ENCODE results near the gene RAPGEF5.

The RAPGEF5 gene

DNA sequence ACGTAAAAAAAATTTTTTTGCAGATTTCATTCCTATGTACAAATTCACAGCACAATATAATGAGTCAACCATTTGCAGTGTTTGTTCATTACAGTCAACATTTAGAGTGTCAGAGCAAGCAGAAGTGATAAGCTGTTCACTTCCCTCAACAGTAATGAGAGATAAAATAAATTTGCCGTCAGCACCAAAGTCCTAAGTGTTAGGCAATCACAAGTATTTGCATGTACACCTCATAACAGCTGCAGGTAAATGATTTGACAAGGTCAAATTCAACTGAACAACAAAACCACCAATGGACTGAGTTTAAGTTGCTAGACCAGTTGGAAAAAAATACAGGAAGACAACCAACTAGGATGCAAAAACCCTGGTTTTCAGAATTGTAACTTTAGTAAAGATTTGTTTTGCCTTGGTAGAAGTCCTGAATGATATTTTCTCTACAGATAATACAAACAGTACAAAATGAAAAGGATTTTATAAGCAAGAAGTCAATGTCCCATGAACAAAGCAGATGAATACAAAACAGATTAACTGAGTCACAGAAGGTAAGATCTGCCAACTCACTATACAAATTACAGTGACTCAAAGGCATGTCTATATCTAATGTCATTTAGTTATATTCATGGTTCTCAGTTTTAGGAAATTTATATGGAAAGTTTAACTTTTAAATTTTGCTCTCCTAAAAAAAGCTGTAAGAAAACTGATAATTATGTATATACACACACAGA, 10.4 kb downstream of the RAPGEF5 start:
- DNase-seq = no peak

DNA sequence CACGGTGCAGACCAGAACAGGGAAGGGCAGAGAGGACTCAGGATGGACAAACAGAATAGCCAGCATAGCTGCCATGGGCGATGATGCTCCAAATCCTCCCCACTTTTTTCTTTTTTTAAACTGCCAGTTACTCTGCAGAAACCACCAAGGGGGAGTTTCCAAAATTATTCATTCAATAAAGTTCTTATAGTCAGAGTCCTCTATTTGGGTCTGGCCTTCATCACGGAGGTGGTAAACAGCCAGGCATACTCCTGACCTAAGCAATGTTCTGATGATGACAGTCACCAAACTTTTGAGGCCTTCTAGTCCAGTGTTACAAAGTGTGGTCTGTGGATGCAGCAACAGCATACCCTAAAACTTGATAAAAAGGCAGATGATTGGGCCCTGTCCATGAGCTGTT, 12.3 kb downstream of the RAPGEF5 start:
- DNase-seq = no peak

DNA sequence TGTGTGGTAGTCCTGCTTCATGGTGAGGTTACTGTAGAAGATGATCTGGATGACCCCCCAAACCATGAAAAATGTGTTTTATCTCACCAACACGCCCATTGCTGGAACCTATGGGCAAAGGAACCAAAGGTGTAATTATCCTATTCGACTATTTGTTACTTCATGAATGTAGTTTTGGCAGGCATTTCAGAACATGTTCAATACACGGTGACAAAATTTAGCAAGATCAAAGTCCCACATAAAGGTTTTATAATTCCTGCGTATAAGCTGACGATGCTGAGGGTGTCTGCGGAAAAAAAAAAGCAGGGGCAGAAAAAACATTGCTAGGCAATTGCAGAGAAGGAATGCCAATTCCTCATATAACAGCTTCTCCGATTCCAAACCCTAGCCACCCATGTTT, 13.3 kb downstream of the RAPGEF5 start:
- DNase-seq = no peak

DNA sequence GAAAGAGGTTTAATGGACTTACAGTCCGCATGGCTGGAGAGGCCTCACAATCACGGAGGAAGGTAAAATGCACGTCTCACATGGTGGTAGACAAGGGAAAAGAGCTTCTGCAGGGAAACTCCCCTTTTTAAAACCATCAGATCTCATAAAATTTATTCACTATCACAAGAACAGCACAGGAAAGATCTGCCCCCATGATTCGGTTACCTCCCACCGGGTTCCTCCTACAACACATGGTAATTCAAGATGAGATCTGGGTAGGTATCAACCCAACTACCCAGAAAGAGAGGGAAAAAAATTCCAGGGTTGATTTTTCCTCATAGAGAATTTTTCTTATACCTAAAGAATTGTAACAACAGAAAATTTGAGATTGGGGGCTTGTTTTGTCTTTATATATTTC, 13.9 kb downstream of the RAPGEF5 start:
- no peak for DNase-seq

DNA sequence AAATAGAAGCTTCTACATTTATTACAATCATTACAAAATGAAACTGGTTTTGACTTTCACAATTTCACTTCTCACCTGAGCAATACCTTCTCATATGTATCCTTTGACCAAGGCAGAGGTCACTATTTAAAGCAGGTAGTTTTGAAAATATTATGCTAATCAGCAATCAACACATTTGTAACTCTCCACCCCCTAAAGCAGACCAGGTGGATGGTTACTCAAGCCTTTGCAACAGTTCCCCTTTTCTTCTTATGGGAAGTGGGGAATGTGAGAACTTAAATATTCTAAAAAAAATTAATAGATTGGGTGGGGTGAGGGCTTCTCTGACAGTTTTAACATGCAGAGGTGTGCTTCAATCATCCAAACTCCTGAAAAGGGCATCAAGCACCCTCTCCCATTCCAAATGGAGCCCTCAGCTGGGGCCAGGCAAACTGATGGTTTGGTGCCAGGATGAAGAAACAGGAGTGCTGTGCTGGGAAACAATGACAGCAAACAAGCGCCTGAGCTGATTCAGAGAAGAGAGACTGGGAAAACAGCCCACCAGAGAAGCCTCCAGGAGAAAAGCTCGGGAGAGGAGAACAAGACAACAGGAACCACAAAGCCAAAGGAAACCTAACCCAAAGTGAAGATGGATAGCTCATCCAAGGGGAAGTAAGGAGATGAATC, 17.1 kb downstream of the RAPGEF5 start:
- DNase-seq = no peak

DNA sequence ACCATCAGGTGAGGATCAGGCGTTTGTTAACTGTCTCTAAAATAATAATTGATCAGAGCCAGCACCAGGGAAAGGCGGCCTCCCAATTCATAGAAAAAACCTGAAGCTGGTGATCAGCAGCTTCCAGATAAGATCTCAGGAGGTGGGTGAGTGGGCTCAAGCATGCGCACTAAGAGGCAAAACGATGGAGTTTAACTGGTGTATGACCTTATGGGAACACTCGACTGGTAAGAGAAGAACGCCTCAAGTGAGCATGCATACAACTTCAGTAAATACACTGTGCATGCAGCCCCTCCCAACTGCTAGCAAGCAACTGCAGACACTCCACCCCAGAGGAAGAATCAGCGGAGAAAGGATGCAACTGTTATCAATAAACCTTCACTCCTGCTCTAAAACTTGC, 18.1 kb downstream of the RAPGEF5 start:
- no peak for DNase-seq

DNA sequence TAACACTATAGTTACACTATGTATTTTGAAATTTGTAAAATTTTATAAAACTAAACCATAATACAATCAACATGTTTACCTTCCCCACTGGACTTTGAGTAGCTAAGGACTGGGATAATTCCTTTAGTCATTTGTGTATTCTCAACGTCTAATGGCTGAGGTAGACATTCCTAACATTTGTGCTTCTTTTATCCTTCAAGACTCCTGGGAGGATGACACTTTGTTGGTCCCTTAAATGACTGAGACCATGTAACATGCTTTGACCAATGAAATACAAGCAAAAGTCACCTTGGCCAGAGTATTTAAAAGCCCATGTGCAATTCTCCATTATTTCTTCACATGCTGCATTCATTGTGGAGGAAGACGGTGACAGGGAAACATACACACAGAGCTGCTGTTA, 18.5 kb downstream of the RAPGEF5 start:
- no peak for DNase-seq

DNA sequence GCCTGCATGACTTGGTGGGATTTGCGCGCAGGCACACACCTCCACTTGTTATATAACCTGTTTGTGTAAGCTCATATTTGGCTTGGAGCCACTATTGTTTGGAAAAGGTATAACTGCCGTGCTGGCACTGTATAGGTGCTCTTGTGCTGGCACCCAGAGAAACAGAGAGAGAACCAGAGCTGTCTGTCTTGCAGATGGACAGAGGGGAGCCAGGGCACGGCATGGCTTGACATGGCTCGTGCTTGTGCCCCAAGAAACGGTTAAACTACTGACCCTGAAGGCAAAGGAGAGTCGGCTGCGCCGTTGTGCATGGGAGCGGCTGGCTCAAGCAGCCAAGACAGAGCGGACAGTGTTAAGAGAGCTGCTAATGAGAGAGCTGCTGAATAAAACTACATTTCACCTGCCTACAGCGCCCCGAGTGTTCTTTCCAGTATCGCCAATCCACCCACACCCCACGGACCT, 23.2 kb downstream of the RAPGEF5 start:
- DNase-seq = no peak

DNA sequence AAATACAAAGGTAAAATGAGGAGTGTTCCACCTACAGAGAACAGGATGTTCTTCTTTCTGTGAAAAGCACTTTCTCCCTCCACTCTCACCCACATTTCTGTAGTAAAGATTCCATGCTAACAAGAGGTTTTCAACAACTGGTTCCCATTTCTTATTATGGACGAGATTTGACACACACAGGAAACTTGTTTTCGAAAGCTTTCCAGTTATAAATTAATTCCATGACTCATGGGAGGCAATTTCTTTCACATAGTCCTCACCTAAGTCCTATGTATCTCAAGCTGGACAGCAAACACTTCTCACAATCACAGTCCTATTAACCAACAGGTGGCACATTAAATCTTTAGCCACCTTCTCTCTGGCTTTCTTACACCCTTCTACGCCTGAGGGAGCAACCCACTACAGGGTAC, 24.5 kb downstream of the RAPGEF5 start:
- no peak for DNase-seq

DNA sequence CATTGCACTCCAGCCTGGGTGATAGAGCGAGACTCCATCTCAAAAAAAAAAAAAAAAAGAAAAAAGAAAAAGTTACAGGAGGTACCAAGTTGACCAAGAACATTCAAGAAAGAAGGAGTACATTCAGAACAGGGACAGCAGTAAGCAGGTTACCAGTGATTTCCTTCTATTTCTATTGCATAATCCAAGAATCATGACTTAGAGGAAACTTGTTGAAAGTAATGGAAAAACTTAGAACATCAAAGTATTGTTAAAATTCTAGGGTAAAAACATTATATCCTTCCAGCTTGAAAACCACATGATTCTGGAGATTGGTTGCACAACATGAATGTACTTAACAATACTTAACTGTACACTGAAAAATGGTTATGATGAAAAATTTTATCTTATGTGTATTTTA, 25.2 kb downstream of the RAPGEF5 start:
- no peak for DNase-seq

DNA sequence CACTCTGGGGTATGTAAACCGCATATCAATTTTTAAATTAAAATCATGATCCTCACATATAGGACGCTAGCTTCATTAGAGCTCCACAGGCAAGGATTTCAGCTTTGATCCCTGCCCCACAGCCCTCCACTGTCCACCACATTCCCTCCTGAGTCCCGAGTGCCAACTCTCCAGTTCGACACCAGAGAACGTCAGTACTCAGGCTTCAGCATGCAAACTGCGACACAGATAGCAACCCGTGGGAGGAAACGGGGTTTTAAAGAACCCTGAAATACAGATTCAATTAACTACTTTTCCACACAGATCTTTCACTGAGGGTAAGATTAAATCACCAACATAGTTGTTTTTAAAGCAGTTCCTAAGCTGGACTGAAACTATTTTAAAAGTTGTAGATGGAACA, 26.1 kb downstream of the RAPGEF5 start:
- DNase-seq = no peak

DNA sequence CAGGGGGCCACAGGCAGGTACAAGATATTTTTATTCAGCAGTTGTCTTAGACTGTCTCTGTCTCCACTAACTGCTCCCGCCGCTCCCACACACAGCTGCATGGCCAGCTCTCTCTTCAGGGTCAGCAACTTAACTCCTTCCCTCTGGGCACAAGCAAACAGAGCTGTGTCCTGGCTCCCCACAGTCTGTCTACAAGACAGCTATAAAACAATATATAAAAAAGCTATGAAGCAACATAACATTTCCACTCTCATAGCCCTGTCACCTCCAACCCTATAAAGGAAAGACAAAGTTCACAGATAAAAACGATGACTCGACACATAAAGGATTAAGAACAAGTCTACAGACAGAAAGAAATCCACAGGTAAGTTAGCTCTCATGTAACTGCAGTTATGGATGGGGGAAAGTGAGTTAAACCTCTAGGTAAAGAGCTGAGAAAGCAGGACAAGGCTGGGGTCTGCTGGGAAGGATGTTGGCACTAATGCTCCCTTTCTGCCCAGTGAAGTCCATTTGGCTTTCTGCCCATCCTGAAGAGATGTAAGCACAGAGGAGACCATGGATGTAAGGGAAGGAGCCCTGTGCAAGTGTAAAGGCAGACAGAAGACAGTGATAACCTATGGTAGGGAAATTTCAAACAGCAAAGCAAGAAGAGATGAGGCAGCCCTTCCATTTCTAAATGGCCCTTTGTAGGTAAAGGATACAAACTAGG, 27.0 kb downstream of the RAPGEF5 start:
- DNase-seq = no peak

DNA sequence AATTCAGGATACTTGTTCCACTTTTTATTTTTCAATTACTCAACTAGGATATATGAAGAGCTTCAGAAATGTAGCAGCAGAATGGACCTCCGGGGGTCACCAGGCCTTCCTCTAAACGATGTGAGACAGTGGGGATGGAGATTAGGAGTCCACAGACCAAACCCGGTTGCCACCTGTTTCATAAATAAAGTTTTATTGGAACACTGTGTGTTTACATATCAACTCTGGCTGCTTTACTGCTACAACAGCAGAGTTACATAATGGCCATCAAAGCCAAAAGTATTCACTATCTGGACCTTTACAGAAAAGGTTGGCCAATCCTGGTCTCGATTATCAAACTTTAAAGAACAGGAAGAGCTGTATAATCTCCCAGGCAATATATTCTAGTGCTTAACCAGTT, 30.8 kb downstream of the RAPGEF5 start:
- no peak for DNase-seq

DNA sequence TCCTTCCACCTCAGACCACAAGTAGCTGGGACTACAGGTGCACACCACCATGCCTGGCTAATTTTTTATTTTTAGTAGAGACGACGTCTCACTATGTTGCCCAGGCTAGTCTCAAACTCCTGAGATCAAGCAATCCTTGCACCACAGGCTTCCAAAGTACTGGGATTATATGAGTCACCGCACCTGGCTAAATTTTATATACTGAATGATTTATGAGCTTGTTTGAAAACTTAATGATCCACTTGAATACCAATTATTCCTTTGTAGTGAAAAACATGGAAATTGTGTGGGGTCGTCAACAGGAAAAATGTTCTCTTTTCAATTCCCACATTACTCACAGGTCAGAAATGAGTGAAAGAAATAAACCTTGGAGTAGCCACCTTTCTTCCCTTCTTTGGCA, 31.3 kb downstream of the RAPGEF5 start:
- DNase-seq = no peak

DNA sequence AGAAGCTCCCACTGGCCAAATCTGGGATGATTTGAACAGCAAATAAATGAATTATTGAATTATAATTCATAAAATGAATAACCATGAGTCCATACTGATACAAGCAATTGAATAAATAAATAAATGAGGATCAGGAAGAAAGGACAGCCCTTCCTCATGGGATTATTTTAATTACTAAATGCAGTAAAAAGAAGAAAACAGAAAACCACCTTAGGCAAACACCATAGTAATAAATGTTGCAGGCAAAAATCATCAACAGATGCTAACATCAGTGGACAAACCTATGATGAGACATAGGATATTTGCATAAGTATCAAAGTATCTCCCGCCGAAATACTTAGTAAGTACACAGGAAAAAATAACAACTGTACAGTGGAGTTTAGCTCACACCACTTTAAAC, 33.2 kb downstream of the RAPGEF5 start:
- DNase-seq = no peak

DNA sequence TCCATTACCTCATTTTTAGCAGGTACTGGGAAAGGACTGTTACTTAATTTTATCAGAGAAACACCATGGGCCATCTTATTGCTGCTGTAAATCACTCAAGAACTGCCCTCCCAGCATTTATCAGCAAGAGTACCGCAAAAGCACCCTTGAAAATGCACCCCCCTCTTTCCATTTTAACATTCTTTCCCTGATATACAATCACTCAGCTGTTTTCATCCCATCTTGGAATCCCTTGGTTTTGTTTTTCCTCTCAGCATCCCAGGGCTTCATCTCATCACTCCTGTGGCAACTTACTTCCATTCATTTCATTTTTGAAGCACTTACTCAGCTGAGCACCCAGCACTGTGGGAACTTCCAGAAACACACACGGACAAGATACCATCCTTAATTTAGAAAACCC, 36.5 kb downstream of the RAPGEF5 start:
- no peak for DNase-seq

DNA sequence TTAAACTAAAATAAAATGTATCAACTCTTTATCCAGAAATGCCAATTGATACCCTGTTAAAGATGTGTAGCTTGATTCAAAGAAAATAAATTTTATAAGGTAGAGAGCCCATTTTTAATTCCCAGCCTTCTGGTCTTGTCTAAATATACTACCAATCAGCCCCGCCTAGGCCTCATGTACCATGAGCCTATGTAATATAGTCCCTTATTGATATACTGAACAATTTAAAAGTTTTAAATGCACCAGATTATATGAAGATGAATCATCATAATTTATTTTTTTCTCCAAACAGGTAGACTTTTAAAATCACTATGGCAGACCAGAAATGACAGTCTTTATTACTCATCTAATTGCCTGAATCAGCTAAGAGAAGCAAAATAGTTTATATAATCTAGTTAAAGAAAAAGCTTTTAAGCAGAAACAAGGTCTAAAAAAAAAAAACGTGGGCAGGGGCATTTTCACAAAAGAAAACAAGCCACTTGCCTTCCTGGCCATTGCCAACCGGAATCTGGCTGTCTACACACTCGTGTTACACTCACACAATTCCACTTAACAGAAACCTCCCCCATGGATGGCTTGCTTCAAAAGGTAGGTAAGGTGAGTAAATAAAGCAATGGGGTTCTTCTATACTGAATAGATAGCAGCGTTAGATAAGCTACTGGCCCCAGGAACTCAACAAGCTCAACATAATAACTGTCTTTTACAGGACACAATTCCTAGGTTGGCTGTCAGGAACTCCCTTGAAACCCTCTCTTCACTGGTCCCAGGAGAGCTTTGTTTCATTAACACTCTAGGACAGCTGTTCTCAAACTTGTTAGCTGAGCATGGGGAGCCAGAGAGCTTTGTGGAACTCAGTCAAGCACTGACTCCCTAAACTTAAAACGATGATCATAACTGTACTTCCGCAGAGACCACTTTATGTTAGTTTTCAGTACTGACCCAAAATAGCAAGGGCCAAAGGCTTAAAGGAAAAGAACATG, 37.2 kb downstream of the RAPGEF5 start:
- DNase-seq = no peak

DNA sequence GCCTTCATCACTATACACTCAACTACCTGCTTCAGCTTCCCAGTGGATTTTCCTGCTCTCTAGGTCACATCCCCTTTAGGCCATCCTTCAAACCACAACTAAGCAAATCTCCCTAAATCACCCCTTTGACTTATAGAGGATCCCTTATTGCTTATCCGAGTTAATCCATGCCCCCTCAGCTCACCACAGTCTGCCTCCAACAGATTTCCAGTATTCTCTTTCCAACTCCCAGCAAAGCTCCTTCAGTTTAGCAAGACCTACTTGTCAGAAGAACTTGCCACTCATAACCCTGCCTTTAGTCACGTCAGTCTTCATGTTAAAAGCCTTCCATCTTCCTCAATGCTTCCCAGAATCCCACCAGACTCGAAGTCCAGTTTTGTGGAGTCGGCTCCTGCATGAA, 38.6 kb downstream of the RAPGEF5 start:
- no peak for DNase-seq

DNA sequence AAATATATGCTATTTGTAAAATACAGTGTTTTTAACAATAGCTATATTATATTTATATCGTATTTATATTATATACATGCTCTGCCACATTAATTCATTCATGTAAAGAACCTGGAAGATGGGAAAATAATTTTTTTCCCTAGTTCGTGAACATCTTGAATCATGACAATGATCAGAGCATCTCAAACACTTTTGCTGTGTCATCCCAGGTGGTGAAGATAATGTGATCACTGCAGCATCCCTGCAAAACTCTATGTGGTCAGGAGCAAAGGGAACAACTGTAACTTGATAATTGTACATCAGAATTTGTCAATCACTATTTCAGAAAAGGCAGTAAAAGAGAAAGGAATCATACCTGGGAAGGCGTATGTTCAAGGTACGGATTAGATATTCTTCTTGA, 39.3 kb downstream of the RAPGEF5 start:
- DNase-seq = no peak

DNA sequence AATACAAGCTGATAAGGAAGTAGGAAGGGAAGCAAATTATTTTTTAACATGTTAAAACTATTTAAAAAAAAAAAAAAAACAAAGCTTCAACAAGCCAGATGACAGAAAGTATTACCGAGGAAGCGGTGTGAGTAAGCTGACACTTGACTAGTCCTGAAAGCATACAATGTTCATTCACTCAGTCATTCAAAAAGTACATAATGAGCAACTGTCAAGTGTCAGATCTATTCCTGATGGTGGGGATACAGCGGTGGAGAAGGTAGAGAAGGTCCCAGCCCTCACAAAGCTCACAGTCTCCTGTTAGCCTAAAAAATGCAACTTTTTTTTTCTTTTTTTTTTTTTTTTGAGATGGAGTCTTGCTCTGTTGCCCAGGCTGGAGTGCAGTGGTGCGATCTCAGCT, 40.0 kb downstream of the RAPGEF5 start:
- DNase-seq = no peak

DNA sequence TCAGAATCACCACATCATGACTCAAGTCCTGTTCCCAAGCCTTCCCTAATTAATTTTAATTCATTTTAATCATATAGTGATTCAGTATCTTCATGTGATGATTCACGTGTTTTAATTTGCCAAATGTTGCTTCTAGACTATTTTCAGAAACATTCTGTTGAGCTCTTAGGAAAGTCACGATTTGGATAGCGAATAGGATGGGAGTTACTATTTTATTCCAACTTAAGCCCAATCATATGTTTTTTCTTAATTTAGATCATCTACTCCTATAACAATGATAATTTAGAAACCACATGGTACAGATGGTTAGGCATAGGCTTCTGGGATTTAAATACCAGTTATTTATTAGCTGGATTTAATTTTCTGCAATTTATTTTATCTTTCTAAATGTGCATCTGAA, 49.1 kb downstream of the RAPGEF5 start:
- DNase-seq = no peak

DNA sequence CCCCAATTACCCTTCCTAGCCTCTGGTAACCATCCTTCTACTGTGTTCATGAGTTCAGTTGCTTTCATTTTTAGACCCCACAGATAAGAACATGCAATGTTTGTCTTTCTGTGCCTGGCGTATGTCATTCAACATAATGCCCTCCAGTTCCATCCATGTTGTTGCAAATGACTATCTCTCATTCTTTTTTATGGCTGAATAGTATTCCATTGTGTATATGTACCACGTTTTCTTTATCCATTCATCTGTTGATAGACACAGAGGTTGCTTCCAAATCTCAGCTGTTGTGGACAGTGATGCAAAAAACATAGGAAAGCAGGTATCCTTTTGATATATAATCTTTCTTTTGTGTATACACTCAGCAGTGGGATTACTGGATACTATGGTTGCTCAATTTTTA, 51.2 kb downstream of the RAPGEF5 start:
- no peak for DNase-seq

DNA sequence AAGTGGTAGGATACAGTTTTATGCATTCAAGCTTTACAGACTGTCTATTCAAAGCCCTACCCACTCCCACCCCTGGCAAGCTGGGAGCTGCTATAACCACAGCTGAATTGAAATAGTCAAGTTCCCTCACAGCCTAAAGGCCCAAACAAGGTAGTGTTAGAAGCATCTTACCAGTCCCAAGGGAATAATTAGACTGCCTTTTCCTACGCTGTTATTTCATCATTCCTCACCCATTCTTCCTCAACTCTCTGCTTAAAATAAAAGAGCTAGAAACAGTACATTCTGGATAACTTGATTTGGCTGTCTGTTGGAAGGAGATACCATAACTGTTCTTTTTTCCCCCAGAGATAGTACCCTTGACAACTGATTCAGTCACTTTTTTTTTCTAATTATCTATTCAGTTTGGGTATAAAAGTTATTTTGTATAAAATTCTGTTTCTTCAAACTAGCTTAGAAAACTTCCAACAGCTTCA, 54.0 kb downstream of the RAPGEF5 start:
- no peak for DNase-seq
